Tibial nerve (tissue), 3 donors: Measurements from ENCODE around the gene TMEM239.

Source experiments
- POLR2A ChIP-seq, 2 donors: fragments of 450-650 bp; IDR thresholded peaks; one replicate each; pipeline ENCODE4 v1.6.1; 2017; ENCODE audit warnings: antibody characterized with exemption in 2 of 2, mild to moderate bottlenecking in 2 of 2, moderate library complexity in 2 of 2
- TF ChIP-seq, protein P1 (sequence below), 5 experiments: fragments of 200-600 bp in 3 of 5; fragments of 450-650 bp in 2 of 5; sonication (generic) in 3 of 5; IDR thresholded peaks; one replicate each; pipeline ENCODE4 v1.5.1; 2016 to 2019; ENCODE audit warnings: antibody characterized with exemption in 5 of 5, mild to moderate bottlenecking in 3 of 5, moderate library complexity in 2 of 5

DNA sequence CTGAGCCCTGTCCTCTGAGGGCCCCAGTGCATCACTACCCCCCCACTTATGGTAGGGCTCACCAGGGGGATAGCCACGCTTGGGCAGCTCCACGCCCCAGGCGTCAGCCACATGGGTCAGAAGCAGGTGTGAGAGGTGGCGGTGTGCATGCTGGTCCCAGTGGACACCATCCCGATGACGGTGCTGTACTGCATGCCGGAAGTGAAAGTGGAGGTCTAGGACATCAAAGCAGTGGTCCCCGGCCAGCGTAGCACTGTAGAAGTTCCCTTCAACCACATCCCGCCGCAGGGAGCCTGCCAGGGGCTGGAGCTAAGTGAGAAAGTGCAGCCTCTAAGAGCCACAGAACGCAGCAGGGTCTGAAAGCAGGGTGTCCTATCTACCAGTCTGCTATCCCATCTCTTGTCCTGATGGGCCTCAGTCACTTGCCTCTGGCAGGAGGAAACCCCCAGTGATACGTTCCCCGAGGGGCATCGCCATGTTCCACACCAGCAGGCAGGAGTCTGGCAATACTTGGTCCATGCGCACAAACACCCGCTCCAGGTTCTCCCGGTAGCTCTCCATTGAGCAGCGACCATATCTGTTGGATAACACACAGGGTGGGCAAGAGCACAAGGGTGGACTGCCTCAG lies 22.1 kb downstream of the TMEM239 start:
- TF ChIP-seq, protein P1, sequence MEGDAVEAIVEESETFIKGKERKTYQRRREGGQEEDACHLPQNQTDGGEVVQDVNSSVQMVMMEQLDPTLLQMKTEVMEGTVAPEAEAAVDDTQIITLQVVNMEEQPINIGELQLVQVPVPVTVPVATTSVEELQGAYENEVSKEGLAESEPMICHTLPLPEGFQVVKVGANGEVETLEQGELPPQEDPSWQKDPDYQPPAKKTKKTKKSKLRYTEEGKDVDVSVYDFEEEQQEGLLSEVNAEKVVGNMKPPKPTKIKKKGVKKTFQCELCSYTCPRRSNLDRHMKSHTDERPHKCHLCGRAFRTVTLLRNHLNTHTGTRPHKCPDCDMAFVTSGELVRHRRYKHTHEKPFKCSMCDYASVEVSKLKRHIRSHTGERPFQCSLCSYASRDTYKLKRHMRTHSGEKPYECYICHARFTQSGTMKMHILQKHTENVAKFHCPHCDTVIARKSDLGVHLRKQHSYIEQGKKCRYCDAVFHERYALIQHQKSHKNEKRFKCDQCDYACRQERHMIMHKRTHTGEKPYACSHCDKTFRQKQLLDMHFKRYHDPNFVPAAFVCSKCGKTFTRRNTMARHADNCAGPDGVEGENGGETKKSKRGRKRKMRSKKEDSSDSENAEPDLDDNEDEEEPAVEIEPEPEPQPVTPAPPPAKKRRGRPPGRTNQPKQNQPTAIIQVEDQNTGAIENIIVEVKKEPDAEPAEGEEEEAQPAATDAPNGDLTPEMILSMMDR (IDR thresholded peaks at IDR 0.05), result no peak
- TF ChIP-seq POLR2A (IDR thresholded peaks at IDR 0.05), result no peak
